HG03103 (cell line): ENCODE results near the gene PTPRJ.
A peak's percentile ranks its signal among the peaks of the same experiment; 100 is the strongest.
"Not testable (repeated sequence)": the region's sequence is repeated elsewhere in the genome, so short reads cannot be mapped to it uniquely, and the experiment has no call there.

Experiments
- ATAC-seq: cut with Tn5 transposase; IDR thresholded peaks from one replicate; pipeline ENCODE4 v1.9.1; 2021; ENCODE audit warnings: low read depth; ENCODE audit not compliant: unreplicated experiment

Gene PTPRJ

GRCh38 chr11:48014917-48015316, 34.6 kb downstream of the PTPRJ start:
- no peak for ATAC-seq

GRCh38 chr11:48017105-48017830, 36.9 kb downstream of the PTPRJ start:
- no peak for ATAC-seq

- ATAC-seq = no peak
These were observed 37.6 kb downstream of the PTPRJ start for GRCh38 chr11:48017831-48018527.

DNA sequence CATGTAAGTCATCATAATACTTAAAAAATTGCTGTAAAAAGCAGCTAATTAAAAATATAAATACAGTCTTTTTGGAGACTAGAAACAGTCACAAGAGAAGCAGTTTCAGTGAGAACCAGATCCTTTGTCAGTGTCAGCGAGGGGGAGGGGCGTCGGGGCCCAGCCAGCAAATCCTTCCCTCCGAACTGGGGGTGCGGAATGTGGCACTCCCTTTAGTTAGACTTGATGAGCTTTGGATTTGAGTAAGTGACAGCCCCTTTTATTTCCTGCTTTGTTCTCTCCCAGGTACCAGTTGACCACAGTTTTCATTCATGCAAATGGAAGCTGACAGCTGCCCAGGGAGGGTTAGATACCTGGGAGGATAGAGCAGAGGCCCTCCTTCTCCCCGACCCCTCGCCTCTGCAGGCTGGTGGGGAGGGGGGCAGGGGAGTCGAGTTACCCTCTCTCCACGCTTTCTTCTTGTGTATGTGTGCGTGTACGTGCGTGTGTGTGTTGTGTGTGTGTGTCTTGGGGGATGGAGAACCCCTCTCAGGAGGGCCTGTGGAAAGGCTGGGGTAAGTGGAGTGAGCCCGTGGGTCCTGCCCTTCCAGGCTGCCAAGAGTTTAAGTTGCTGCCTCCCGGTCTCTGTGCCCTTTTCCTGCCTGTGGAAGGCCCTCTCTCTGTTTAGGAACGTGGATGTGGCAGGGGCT, 38.3 kb downstream of the PTPRJ start:
- no peak for ATAC-seq

- no peak for ATAC-seq
These were observed 38.8 kb downstream of the PTPRJ start for GRCh38 chr11:48019217-48019584.

- no peak for ATAC-seq
These were observed 39.2 kb downstream of the PTPRJ start for GRCh38 chr11:48019595-48019994.

DNA sequence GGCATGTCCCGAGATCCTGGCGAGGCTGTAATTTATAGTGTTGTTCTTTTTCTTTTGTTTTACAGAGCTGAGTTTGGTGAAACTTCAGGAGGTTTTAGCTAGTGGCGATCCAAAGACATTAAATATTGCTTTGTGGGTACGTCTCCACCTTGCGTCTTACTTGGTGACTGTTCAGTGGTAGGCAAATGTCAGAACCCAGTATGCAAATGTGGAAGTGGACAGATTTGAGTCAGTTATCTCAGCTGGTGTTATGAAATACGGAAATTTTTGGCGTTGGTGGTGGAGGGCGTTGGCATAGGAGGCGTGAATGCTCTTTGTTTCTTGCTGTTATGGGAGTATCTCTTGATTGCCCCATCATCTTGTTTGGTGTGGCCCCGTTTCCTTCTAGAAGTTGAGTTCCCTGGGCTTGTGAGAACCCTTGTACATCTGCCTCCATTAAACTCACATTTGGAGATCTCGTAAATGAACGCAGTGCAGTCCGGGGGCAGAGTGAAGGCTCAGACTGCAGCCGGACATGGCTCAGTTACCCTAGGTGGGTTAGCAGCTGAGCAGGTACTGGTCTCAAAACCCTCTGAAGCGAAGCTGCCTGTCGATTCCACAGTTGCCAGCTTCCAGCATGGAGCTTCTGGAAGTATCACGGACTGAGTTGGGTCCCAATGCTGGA, 39.9 kb downstream of the PTPRJ start:
- no peak for ATAC-seq

GRCh38 chr11:48021201-48021820, 41.0 kb downstream of the PTPRJ start:
- ATAC-seq = not testable (repeated sequence)

- no peak for ATAC-seq
These were observed 42.1 kb downstream of the PTPRJ start for GRCh38 chr11:48022445-48022844.

GRCh38 chr11:48023608-48024007, 43.2 kb downstream of the PTPRJ start:
- not testable (repeated sequence) for ATAC-seq

DNA sequence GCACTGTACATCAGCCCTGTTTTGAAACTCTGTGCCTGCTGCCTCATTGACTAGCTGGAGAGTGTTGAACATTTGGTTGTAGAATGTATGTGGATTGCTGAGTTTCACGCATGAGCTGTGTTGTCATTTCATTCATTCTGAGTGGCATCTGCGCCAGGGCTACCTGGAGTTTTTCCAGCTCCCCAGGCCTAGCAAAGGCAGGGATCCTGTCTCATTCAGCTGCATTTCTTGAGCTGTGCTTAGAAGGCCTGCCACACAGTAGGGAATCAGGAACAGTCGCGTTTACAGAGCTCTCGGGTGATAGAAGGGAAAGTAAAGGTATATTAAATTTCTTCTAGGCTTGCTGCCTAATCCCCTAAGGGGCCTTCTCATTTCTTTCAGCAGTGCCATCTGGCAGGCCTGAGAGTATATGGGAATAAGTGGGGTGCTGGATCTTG, 44.3 kb downstream of the PTPRJ start:
- no peak for ATAC-seq

DNA sequence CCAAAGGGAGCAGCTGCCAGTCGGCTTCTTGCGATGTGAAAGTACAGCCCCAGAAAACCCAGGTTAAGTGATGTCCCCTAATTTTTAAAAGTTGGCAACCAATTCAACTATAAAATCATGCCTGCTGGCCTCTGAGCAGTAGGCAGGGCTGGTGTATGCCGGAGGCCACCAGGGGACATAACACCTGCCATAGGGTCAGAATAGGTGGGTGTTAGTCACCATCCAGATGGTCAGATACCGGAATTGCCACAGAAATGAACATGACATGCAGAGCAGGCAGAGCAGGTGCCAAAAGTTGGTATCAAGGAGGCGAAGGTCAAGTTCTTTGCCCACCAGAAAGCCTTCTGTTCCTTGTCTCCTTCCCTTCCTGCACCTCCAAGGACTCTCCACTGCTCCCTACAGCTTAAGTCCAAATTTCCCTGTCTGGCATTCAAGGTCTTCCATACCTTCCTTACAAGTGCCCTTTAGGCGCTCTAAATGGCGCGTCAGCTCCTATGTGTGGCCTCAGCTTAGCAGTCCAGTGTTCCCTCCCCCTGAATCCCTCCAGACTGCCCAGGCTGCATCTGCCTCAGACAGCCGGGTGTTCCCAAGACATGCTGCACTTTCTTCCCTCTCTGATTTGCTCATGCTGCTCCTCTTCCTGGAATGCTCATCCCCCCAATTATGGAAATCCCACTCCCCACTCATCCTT, 45.1 kb downstream of the PTPRJ start:
- no peak for ATAC-seq

- no peak for ATAC-seq
These were observed 45.6 kb downstream of the PTPRJ start for GRCh38 chr11:48025984-48026340.

DNA sequence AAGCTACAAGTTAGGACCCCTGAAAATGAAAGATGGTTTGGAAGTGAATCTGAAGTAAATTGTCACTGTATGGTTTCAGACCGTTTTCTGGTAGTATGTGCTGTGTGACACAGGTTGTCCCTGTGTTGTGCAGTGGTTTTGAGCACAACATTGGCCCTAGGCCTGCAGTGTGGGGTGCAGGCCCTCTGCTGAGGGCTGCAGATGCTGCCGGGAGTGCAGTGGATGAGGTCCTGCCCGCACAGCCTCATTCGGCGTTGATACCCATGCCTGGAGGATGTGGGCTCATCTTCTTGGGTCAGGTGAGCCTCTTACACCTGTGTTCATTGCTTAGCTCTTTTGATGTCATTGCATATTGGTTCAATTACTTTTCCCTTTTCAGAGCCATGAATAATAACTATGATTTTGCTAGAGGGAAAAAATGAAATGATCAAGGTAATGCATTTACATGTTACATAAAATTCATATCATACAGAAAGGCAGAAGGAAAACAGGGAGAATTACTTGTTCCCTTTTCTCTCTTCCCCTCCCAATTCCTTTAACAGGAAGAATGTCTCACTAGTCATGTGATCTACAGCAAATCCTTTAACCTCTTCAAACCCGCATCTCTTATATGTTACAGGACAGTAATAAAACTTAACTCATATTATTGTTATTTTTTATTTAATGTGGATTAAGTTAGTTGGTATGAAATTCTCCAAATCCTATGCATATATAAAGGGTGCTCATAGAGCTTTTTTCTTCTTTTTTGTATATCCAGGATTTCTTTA, 48.7 kb downstream of the PTPRJ start:
- ATAC-seq = no peak

GRCh38 chr11:48029681-48030290, 49.4 kb downstream of the PTPRJ start:
- no peak for ATAC-seq

- peak; percentile 28 for ATAC-seq
These were observed 51.2 kb downstream of the PTPRJ start for GRCh38 chr11:48031602-48032001.

DNA sequence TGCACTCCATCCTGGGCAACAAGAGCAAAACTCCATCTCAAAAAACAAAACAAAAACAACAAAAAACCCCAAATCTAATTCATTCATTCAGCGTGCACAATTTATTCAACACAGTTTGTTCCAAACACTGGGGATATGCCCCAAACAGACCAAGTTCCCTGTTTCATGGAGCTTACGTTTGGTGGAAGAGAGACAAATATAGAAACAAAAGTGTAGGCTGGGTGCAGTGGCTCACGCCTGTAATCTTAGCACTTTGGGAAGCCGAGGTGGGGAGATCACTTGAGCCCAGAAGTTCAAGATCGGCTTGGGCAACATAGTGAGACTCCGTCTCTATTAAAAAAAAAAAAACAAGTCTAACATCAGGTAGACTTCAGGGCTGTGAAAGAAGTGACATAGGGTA, 52.4 kb downstream of the PTPRJ start:
- no peak for ATAC-seq

DNA sequence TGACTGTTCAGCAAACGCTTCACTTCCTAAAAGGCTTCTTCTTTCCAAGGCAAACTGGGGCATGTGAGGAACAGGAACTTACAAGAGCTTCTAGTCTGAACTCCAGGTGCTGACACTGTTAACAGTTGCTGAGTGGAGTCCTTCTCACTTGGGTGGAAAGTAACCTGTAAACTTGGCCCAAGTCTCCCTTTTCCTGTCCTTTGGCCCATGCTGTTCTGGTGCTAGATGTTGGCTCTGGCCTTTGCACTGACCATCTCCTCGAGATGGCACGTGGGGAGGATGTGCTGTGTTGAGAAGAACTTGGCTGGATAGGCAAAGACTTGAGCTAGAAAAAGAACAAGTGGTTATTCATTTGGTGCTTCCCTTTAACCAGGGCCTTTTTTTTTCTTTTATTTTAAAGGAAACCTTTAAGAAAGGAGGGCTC, 53.6 kb downstream of the PTPRJ start:
- ATAC-seq = no peak
